G401.6 (cell line): ENCODE data around the gene GORAB.

Experiments used
- FAIRE-seq: peaks from 2 replicates; lab custom pipeline; 2012; peaks lifted over from hg19 to GRCh38; lab: Jason Lieb, UNC

The GORAB gene

GRCh38 chr1:170531758-170532657 lies at the start of gene GORAB:
TSS of gene GORAB (plus strand) at chr1:170532166. CDS start at chr1:170532224, 58 bp downstream.
- peak; percentile 79 for FAIRE-seq

GRCh38 chr1:170483051-170483450 lies 48.9 kb upstream of the GORAB start:
- FAIRE-seq: no peak

DNA sequence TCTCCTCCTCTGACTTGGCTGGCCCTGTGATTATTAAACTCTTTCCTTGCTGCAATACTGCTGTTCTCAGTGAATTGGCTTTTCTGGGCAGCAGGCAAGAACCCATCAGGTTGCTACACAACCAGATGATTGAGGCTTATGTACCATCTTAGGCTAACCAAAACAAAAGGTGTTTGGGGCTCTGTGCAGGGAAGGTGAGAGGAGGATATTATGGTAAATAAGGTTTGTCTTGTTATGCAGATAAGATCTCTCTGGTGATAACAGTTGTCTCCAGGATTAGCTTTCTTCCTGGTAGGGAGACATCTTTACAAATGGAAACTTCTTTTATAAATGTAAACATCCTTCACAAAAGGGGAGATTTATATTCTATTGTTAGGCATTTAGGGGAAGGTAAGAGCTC lies 44.5 kb upstream of the GORAB start:
- FAIRE-seq: no peak

DNA sequence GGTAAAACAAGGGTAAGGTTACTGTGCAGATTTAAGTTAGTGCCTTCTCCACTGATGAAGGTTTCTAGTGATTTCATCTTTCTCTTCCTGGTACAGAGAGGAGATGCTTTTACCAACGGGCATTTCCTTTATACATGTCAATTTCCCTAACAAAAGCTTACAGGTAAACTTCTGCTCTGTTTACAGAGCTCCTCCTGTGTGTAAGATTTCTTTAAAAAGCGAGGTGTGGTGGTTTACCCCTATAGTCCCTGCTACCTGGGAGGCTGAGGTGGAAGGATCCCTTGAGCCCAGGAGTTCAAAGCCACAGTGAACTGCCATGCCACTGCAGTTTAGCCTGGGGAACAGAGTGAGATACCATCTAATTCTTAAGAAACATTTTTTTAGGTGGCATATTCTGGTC lies 40.7 kb upstream of the GORAB start:
- no peak for FAIRE-seq

DNA sequence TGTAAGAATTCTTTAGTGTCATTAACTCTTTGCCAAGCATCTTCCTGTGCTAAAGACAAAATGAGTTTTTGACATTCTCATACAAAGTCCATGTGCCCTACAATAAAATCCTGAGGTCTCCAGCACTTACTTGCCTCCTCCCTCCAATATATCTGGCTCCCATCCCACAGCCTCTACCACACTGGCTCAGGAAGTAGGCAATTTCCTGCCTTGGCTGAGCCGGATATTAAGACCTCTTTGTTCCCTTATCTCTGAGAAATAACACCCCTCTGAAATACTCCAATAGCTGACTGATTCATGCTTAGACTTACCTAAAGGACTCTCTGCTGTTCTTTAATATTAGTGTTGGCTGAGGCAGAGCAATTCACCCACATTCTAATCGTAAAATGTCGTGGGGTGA lies 37.6 kb upstream of the GORAB start:
- FAIRE-seq: no peak

GRCh38 chr1:170495006-170495405 lies 37.0 kb upstream of the GORAB start:
- FAIRE-seq: no peak

- FAIRE-seq: no peak
Measured at GRCh38 chr1:170498876-170499275, 33.1 kb upstream of the GORAB start.

DNA sequence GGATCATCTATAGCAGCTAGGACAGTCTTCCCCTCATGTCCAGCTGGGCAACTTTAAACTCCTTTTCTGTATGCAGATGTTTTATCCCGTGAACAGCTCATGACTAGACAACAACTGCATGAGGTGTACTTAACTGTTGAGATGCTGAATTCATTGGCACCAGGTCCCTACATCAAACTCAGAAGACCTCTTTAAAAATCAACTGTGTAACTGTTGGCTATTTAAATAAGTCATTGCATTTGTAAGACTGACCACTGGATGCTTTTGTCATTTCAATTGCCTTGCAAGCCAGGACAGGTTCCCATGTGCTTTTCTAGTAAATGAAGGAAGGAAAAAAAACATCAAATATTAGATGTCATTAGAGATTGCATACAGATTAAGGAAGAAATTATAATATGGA lies 28.3 kb upstream of the GORAB start:
- FAIRE-seq: no peak

GRCh38 chr1:170510163-170510562 lies 21.8 kb upstream of the GORAB start:
- FAIRE-seq: no peak

DNA sequence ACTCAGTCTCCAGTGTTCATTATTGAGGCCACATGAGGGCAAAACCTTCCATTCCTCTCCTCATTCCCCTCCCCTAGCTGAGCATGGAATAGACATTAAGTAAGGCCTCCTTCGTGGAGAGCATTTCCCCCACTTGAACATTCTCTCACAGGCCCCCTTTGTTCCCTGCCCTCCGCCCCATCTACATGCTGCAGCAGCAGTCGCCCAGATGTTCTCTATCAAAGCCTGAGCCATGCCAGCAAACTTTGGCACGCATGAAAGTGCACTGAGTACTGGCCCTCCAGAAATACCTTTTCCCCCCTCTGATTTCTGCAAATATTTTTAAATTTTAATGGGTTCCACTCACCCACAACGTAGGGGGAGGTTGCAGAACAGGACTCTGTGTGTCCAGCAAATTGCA lies 20.9 kb upstream of the GORAB start:
- FAIRE-seq: no peak

DNA sequence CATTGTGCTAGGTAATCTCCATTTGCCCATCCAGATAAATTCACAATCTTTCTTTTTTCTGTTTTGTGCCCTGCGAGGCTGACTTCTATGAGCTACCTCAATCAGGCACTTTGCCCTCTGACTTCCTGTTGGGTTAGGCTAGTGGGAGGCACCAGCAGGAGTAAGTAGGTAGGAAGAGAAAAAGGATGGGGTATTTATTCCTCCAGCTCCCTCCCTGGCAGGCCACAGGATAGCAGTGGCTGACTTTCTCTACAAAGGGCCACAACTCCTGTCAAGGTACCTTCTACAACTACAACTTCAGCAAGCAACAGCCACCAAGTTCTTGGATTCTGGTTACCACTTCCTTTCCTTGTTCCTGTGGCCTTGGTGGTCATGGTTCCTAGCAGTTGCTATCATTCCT lies 18.8 kb upstream of the GORAB start:
- FAIRE-seq: no peak

DNA sequence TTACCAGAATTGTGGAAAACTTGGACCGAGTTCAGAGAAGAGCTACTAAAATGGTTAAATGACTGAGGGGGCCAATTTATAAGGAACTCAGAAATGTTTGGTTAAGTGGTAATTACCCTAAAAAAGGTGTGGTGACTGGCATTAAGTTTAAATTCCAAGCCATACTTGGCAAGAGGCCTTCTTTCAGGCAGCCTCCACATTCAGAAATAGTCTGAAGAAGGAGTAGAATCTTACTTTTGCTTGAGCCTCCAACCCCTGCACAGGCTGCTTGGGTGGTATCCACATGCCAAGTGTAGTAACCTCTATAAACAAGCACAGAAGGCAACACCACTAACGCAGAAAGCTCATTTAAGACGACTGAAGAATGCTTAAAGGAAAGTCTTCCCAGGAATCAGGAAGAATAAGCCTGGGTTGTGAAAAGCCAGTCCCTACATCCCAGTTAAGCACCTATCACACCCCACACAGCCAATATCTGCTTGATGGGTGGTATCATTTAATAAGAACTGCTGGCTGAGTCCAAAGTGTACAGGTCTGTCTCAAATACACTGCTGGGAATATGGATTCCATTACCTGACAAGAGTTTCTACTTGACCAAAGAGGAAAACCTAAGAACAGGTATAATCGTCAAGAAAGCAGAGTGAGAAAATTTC lies 13.7 kb upstream of the GORAB start:
- FAIRE-seq: no peak

GRCh38 chr1:170518965-170519364 lies 13.0 kb upstream of the GORAB start:
- no peak for FAIRE-seq

DNA sequence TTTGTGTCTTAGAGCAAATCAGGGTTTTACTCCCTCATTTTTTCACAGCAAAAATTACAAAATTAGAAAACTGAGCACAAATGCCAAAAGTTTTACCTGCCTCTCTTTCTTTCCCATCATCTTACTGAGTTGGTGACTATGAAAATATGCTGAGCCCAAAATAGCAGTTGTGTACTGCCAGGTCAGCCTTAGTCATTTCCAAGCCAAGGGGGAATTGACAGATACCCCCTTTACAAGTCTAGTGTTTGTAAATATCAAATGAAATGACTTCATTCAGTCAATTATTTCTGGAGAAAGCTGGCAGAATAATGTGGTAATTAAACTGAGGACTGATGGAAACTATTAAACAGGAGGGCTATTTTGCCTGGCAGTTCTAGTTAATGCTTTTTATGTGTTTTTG lies 11.4 kb upstream of the GORAB start:
- no peak for FAIRE-seq

DNA sequence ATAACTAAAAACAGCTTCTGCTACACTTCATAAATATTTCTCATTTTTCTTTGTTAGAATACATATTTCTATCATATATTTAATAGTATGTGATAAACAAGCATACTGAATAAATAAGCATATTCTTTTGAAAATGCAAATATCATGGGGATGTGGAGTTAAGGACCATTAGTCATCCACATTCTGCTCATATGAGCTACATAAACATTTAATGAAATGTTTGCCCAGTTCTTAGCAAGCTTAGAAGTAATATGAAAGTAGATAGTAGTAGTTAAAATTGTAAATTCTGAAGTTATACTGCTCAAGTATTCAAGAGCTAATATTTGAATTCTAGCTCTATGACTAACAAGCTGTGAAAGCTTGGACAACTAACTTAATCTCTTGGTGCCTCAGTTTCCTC lies 10.1 kb upstream of the GORAB start:
- FAIRE-seq: no peak

DNA sequence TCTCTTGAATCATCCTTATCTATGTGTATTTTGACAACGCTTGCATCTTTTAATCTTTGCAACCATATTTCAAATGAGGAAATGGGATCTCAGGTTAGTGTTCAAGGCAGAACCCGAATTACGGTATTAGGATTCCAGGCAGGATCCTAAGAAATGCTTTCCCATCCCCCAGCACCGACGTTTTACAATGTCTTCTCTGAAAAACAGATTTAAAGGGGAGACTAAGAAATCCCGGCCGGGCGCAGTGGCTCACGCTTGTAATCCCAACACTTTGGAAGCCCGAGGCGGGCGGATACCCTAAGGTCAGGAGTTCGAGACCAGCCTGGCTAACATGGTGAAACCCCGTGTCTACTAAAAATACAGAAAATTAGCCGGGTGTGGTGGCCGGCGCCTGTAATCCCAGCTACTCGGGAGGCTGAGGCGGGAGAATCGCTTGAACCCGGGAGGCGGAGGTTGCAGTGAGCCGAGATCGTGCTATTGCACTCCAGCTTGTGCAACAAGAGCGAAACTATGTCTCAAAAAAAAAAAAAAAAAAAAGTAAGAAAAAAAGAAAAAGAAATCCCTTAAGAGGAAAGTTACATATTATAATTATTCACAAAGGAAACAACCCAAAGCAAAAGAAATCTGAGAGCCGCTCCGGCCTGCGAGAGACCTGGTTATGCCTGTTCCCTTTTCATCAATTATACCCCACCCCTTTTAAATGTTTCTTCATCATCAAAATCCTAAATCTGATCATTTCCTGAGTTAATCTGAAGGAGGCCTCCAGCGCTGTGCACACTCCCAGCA lies 801 bp upstream of the GORAB start:
- no peak for FAIRE-seq

DNA sequence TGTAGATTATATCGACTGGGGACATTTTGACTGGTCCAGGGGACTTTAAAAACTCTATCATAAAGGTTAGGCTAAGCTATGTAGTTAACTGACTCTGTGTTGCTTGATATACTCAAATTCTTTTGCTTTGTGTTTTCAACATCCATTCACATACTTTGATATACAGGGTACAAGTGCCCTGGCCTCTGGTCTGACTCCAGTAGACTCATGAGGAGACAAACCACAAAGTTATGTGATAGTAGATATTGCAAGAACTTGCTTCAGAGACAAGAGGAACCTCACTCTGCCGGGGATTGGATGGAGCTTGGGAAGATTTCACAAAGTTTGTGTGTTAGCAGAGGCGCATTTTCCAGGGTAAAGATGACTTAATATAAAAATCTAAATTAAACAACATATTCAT lies 1.3 kb downstream of the GORAB start:
- no peak for FAIRE-seq

DNA sequence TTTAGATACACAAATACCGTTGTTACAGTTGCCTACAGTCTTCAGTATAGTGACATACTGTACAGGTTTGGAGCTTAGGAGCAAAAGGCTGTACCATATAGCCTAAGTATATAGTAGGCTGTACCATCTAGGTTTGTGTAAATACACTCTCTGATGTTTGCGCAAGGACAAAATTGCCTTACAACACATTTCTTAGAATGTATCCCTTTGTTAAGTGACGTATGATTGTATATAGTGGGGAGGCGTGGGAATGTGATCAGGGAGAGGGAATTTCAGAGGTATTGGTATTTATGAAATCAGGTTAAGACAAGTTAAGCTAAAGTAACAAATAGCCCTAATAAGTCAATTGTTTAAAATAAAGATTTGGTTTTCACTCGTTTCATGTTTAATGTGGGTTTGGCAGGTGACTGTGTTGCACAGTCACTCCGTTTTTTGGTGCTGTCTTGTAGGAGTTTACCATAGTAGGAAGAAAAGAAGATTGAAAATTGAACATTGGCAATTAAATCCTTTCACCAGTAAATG lies 2.7 kb downstream of the GORAB start:
- no peak for FAIRE-seq

- no peak for FAIRE-seq
Measured at GRCh38 chr1:170535418-170535817, 3.5 kb downstream of the GORAB start.

GRCh38 chr1:170536924-170537551 lies 5.1 kb downstream of the GORAB start:
- FAIRE-seq: no peak

DNA sequence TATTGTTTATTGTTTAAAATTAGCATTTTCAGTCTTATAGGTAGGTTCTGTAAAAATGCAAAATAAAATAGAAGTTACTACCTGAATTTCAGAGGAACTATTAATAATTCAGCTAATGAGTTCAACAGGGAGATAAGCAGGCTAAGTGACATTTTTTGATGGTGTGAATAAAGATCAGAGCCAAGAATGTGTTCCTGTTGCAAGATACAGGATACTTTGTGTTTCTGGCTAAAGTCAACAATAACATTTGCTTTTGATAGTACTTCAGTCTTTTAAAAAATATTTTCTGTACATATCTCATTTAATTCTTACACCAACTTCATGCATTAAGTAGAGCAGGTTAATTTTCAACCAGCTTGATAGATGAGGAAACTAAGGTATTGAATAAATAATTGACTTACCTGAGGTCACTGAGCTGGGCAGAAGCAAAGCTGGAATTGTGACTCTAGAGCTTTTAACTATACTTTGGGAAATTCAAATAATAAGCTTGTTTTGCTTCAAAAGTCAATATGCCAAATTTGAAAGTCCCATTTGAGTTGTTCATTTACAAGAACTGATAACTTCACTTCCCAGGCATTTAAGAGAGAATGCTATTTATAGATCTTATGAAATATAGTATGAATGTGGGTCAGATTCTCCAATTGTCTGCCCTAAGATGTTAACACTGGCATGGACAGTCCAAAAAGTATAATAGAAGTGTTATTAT lies 6.0 kb downstream of the GORAB start:
- FAIRE-seq: no peak

DNA sequence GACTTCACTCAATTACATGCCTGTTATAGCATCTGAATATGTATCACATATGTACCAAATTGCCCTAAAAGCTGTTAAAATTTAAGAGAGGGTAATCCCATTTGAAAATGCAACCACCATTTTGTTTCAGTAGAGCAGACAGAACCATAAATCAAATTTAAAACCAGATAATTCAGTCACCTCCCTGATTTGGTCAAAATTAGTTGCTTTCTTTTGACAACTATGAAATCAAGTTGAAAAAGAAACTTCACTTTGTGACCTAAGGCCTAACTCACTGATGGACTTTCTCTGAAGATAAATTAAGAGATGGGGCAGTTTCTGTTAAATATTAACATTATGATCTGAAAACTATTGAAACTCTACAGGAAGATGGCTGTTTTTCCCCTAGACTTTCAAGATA lies 6.7 kb downstream of the GORAB start:
- FAIRE-seq: no peak
